Activated CD8-positive, alpha-beta memory T cell treated with anti-CD3 and anti-CD28 coated beads for 1 hour (primary cell): ENCODE results near the gene CACNA1B.

ENCODE experiments used
- DNase-seq, 2 donors: peaks; one replicate each; pipeline ENCODE4 v3.0.0-alpha.2; 2020; ENCODE audit warnings: low read depth in 1 of 2; ENCODE audit errors: extremely low read depth in 1 of 2

Gene CACNA1B

DNA sequence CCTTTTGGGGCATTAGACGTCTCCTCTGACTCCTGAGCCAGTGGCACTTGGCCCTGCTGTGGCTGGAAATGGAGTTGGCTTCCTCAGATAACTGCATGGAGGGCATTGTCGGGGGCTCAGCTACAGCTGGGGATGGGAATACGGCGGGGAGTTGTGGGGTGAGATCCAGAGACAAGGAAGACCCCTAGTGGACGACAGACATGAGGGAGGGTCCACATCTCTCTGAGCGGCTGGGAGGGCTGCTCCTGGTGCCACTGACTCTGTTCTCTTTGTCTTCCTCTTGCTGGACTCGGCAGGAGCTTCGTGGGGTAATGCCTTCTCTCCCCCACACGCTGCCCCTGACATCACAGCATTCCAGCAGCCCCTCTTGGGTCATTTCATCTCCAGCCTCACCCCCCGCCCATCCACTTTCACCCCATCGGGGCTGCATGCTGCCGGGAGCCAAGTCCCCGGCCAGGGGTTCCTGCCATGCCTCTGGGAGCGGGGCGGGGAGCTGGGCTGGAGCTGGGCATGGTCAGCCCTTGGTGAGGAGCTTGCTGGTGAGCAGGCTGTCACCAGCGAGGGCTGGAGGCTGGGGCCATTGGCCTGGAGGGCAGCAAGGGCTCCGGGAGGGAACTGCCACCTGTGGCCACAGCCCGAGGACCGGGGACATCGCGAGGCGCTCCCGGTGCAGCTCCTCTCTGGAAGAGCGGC is 172.3 kb downstream of the CACNA1B start:
- DNase-seq: no peak

DNA sequence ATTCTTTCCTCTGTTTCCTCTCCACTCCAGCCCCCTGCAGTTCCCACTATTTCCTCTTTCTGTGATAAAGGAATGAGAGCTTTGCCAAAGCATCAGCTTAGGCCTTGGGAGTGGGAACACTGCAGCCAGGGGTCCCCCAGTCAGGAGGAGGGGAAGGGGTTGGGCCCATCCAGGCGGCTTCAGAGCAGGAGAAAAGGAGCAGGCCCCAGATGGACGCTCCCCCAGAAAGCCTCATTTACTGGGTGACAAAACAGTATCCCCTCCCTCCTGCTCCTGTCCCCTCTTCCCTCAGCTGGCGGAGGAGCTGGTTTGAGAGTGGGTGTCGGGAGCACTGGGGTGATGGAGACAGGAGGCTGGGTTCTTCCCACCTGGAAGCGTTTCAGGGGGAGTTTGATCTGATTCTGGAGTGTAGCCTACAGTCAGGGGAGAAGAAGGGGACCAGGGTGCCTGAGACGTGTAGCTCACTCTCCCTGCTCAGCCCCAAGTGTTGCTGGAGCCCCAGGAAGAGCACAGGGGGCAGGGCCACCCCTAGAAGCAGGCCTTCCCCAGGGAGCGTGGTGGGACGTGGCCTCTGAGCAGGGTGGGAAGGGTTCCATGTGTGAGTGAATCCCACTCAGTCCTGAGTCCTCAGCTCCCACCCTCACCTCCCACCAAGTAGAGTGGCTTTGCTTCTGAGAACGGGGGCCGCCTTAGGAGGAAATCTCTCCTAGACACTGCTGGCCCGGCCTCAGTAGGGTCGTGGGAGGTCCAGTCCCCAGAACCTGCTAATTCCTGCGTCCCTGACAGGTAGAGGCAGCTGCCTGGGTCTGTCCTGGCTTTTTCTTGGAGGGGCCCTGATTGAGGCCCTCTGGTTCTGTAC is 173.1 kb downstream of the CACNA1B start:
- DNase-seq: no peak

DNA sequence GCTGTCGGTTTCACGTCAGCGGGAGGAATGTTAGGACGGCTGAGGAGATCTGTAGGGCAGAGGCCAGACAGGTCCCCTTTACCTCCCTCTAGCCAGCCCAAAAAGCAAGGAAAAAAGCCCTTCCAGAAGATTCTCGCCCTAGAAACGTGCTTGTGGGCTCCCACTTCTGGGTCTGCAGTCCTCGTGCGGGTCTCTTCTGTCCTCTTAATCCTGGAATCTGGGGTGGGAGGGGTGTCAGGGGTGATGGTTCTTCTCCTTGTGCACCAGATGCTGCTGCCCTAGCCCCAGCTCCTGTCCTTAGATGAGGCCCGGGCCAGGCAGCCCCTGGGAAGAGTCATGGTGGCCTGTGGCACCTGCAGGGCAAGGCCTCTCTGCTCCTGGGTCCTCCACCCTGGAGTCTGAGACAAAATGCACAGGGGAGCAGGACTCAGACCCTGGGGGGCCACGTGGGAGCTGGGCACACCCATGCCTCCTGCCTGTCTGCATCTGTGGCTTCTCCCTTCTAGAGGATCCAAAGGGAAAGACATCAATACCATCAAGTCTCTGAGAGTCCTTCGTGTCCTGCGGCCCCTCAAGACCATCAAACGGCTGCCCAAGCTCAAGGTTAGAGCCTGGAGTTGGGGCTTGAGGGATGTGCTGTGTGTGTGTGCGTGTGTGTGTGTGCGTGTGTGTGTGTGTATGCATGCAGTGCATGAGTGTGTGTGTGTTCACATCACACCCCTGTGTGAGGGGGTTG is 174.2 kb downstream of the CACNA1B start:
- DNase-seq: no peak

DNA sequence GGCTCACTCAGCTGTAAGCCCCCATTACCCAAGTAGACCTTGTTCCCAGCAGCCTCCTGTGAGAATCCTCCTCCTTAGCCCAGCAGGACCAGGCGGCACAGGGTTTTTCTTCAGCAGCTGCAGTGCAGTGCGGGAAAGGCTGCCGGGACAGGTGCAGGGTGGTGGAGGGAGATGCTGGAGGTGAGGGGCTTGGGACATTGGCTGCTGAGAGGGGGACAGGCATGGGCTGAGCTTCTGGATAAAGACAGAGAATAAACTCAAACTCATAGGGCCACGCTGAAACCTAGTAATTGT is 174.7 kb downstream of the CACNA1B start:
- DNase-seq: no peak

DNA sequence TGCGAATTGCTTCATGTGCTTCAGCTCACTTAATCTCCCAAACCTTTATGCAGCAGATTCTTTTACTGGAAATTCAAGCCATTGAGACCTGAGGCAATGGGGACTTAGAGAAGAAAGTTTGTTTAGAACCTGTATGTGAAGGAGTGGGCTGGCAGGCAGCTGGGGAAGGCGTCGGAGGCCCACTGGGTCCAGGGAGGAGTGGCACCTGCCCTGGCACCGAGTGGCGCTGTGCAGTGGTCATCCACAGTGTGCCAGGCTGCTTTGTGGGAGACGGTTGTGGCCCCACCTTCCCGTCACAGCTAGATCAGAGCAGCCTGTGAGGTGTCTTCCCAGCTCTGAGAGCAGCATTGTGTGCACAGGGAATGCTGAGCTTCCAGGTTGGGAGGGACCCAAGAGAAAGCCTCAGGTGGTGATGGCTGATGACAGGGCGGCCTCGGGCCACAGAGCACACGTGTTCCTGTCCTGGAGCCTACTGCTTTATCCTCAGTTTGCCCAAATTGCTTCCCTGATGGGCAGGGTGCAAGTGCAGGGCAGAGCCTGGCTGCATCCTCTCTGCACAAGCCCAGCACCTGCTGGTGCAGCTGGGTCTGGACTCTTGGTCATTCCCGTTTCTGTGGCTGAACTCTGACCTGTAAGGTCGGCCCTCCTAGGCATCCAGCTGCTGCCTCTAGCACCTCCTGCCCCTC is 175.2 kb downstream of the CACNA1B start:
- DNase-seq: no peak

DNA sequence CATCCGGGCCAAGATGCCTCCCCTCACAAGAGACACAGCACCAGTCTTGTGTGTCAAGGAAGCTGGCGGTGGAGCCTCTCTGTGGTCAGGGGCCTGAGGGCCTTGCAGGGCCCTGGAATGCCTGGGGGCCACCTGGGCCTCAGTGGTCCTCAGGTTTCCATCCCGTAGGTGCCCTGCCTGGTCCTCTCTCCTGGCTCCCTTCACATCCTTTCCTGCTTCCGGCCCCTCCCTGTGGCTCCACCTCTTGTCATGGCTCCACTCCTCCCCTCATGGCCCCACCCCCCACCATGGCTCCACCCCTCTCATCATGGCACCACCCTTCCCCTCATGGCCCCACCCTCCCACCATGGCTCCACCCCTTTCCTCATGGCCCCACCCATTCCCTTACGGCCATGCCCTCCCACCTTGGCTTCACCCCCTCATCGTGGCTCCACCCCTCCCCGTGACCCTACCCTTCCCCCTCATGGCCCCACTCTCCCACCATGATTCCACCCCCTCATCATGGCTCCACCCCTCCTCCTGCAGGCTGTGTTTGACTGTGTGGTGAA is 175.8 kb downstream of the CACNA1B start:
- DNase-seq: no peak

DNA sequence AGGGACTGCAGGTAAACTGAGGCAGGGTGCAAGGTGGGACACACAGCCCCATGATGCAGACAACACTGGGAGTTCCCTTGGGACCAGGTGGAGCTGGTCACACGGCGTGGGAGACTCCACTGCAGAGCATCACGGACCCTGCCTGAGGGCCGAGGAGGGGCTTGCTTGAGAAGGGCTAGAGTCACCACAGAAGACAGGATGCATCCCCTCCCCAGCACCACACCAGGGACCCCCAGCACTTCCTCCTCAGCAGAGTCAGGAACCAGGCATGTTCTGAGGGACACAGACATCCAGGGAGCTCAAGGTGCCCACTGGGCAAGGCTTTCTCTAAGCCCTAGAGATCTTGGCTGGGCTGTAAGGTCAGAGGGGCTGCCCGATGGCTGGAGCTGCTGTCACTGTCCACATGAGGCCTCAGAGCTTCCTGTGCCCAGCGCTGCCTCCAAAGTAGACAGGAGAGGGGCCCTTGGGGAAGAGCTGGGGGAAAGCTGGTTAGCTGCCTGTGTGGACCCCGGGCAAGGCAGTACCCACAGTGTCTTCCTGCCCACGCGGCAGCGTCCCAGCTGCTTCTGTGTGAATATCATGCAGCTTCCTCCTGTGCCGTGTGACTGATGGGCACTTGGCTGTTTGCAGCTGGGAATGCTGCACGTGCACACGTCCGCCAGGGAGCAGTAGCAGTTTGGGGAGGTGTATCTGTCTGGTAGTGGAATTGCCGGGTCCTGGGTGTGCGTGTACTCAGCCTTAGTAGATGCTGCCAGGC is 176.6 kb downstream of the CACNA1B start:
- DNase-seq: no peak

DNA sequence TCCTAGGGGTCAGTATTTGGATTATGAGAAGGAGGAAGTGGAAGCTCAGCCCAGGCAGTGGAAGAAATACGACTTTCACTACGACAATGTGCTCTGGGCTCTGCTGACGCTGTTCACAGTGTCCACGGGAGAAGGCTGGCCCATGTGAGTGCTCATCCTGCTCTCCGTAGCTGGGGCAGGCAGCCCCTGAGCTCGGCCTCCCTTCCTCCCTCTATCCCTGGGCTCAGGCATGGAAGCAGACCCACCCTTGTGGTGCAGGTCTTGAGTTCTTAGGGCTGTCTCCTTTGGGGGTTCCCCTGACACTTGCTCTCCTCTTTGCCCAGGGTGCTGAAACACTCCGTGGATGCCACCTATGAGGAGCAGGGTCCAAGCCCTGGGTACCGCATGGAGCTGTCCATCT is 180.1 kb downstream of the CACNA1B start:
- DNase-seq: no peak

DNA sequence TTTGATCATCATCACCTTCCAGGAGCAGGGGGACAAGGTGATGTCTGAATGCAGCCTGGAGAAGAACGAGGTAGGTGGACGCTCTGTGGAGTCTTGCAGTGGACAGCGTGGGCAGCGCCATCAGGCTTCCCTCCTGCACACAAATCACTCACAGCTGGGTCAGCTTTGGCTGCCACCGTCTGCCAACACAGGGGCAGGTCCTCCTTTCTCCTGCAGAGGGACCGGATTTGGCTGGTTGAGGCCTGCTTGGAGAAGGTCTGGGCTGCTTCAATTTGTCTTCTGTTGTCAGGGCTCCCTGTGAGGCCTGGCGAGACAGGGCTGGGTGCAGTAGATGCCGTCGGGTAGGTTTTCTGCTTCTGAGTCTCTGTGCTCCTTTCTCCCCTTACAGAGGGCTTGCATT is 180.6 kb downstream of the CACNA1B start:
- no peak for DNase-seq

DNA sequence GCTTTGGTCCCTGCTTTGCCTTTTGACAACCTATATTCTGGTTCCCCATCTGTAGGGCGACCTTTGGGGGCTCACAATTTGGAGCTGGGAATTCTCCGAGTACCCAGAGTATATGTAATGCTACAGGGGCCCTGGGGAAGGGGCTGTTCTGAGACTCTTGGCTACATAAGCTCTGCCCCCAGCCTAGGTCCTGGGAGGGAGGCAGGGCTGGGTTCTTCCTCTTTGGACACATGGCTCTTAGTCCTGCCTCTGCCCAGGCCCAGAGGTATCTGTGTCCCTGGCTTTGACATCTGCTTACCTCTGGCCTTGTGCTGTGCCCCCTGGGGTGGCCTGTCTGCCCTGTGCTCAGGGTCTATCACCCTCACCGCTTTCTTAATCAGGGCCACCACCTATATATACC is 181.6 kb downstream of the CACNA1B start:
- DNase-seq: no peak

DNA sequence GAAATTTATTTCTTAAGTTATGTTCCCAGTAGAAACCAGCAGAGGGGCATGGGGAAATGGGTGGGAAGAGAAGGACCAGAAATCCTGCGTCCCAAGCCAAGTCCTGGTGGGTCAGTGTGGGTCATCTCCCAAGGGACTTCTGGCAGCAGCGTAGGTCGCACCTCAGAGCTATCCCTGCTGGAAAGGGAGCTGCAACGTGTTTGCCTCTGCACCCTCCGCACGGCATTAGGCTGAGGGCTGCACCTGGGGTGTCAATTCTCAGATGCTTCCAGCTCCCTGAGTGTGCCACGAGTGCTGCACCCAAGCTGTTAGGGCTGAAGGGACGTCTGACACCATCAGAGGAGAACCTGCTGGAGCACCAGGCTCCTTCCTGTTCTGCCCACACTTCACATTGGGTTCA is 182.8 kb downstream of the CACNA1B start:
- no peak for DNase-seq

DNA sequence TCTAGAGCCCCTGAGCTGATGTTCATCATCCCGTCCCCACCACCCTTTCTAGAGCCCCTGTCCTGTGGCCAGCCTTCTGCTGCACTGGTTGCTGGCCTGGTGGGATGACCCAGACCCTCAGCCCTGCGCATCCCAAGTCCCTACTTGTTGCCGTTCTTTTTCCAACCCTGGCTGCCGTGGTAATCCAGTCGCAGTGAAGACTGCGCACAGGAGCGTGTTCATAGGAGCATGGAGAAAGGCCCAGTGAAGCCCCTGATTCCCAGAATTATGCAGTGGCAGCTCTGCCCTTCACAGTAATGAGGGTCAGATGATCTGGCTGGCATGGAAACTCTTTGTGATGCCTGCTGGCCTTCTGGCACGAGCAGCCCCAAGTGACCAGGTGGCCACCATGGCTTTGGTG is 183.3 kb downstream of the CACNA1B start:
- DNase-seq: no peak

DNA sequence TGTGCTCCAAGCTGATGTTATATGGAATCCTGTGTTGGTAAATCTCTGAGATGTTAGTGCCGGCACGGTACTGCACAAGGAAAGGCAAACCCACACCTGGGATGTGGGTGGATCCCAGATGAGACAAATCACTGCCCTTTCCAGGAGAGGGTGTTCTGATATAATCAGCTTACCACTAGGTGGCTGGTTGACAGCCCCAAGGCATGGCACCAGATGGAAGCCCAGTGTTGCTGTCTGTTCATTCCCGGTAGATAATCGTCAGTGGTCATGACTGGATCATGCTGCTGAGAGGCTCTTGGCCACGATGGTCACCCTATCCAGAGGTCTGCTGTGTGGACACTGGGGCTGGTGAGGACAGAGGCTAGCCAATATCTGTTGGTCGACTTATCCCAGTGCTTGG is 184.0 kb downstream of the CACNA1B start:
- no peak for DNase-seq

DNA sequence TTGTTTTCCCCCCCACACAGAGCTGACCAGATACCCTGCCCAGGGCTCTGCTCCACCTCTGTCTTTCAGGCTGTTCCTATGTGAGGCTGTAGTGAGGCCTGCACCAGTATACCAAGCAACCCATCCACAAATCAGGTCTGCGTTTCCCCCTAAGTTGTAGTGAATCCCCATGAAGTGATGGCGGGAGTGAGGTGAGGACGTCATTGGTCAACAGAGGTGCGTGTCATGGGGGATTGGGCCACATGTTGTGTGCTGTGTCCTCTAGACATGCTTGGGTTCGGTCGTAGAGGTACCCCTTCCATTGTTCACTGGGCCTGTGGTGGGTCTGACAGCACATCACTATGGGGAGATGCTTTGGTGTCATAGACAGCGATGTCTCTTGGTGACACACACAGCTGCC is 184.6 kb downstream of the CACNA1B start:
- DNase-seq: no peak

DNA sequence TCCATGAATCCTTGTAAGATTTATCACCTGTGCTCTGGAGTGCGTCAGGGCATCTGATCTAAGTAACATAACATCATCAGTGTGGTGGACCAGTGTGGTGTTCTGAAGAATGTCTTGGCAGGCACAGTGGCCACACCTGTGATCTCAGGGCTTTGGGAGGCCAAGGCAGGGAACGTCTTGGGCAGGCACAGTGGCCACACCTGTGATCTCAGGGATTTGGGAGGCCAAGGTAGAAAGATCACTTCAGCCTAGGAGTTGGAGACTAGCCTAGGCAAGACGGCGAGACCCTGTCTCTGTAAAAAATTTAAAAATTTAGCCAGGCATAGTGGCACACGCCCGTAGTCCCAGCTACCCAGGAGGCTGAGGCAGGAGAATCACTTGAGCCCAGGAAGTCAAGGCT is 185.5 kb downstream of the CACNA1B start:
- no peak for DNase-seq

DNA sequence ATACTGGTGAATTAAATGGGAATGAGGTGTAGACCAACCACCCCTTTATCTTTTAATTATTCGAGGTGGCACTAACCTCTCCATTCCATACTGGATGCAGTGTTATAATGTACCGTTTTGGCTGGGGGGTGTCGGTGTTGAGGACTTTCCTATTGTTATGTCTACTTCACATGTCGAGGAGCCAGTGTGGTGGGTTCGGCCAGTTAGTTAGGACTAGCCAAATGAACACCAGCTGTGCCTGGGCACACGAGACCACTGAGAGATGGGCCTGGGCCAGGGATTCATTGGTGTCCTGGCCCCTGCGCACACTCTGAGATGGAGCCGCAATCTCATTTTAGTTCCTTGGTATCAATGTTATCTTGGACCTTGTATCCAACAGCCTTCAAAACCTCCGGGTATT is 186.2 kb downstream of the CACNA1B start:
- DNase-seq: no peak

DNA sequence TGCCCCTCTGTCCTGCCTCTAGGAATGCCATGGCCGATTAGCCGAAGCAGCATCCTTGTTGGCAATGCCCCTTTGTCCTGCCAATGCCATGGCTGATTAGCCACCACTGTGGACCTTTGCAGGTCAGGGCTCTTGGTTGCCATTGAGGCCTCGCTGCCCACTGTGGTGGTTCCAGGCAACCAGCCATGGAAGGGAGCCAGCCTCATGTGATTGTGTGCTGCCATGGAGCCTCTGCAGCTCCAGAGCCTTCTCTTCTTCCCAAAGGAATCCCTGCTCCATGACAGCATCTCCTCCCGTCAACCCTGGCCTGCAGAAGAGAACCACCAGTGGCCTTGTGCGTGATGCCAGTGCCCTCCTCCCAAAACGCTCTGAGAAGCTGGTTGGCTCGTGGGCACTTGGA is 187.0 kb downstream of the CACNA1B start:
- DNase-seq: no peak

DNA sequence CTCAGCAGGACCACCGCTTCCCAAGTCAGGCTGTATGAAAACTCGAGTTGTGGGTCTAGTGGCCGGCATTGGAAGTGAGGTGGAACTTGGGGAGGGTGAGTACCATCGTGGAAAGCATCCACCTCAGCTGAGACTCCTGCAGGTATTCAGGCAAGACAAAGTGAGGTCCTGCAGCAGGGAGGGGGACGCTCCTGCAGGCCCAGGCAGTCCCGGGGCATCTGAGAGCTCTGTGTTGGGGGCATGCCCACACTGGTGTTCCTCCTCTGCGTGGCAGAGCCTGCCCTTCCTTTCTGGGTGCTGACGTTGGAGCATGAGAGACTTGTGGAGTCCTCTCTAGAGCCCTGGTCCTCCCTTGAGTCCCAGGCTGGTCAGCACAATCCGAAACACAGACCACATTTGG is 187.7 kb downstream of the CACNA1B start:
- no peak for DNase-seq

DNA sequence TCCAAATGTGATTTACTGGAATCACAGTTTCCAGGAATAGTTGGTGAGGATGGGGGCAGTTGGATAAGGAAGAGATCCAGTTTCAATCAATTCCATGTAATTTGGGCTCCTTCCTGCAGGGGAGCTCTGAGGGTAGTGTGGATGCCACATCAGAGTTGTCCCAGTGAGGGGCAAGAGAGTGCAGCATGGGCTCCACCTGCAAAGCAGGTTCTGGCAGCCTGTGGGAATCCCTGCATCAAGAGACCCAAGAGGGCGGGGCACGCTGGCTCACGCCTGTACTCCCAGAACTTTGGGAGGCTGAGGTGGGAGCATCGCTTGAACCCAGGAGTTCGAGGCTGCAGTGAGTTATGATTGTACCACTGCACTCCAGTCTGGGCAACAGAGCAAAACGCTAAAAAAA is 188.5 kb downstream of the CACNA1B start:
- DNase-seq: no peak

DNA sequence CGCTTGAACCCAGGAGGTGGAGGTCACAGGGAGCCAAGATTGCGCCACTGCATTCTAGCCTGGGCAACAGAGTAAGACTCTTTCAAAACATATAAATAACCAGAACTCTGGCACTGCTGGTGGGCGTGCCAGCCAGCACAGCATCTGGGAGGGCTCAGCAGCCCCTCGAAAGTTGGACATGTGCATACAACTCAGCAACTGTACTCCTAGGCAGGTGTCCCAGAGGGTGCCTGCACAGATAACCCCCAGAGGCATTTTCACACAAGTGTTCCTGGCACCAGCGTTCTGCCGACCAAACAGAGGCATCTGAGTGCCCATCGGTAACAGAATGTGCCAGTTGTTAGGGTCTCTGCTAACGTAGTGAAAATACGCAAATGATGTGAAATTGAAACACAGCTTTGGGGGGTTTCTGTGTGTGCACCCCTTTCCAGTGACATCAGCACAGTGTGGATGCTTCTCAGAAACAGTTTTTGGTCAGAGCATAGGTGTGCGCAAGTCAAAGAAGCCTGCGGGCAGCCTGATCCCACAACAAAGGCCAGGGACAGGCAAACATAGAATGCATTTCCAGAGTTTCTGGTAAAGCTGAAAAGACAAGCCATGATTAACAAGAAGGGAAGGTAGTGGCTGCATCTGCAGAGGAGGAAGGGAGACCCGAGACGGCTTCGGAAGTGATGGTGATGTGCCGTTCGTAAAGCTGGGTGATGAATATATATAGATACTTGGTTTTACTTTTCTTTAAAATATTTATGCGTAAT is 190.2 kb downstream of the CACNA1B start:
- no peak for DNase-seq
